Liver (tissue), 3 donors: Measurements from ENCODE around the gene XPNPEP1.

Source experiments
- RXRA ChIP-seq, 2 donors: IDR thresholded peaks; 2 replicates each; pipeline ENCODE4 v1.6.1; 2017 to 2018; ENCODE audit warnings: antibody characterized with exemption in 2 of 2, mild to moderate bottlenecking in 1 of 2
- TF ChIP-seq, protein P1 (sequence below): fragments of 150-350 bp; IDR thresholded peaks from 2 replicates; pipeline ENCODE4 v1.5.1; 2017; ENCODE audit warnings: improper control_type of control experiment, low read depth, low read length; ENCODE audit not compliant: missing input control
- donor health status: healthy.
- donor health status: healthy.

DNA sequence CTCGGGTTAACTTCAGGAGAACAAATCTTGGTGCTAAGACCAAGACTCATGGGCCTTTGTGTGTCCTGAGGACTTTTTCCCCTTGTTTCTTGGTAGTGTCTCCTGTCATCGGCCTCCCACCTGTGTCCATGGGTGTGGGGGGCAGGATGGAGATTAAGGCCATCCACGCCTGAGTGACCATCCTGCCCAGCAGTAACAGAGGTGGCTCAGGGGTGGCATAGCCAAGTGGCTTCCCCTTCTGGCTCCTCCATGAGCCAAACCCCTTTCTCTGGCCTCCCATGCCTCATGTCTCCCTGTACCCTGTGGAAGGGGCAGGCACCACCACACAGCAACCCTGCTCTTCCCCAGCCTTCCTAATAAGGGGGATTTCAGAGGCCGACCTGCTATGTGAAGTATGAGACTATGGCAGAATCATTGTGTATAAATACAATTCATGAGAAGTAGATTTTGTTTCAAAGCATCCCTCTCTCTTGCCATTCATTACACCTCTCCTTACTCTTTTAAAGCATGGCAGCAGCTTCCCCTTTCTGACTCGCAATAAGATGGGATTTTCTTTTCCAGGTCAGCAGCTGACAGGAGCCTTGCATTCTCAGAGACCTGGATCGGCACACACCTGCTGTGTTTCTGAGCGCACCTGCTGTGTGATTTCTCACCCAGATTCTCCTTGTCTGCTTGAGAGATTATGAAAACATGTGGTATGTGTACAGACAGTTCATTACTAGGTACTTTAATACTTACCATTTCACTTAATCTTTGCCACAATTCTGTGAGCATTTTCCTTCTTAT lies 102.5 kb downstream of the XPNPEP1 start:
- TF ChIP-seq, protein P1, sequence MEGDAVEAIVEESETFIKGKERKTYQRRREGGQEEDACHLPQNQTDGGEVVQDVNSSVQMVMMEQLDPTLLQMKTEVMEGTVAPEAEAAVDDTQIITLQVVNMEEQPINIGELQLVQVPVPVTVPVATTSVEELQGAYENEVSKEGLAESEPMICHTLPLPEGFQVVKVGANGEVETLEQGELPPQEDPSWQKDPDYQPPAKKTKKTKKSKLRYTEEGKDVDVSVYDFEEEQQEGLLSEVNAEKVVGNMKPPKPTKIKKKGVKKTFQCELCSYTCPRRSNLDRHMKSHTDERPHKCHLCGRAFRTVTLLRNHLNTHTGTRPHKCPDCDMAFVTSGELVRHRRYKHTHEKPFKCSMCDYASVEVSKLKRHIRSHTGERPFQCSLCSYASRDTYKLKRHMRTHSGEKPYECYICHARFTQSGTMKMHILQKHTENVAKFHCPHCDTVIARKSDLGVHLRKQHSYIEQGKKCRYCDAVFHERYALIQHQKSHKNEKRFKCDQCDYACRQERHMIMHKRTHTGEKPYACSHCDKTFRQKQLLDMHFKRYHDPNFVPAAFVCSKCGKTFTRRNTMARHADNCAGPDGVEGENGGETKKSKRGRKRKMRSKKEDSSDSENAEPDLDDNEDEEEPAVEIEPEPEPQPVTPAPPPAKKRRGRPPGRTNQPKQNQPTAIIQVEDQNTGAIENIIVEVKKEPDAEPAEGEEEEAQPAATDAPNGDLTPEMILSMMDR = no peak
- TF ChIP-seq RXRA (IDR thresholded peaks at IDR 0.05) = no peak
